Raji (cell line): Measurements from ENCODE around the gene LCE2A.

ENCODE experiments used
- POLR2A ChIP-seq: IDR thresholded peaks from 2 replicates; pipeline ENCODE4 v1.6.1; 2011; ENCODE audit warnings: low read depth, low read length, control low read depth; ENCODE audit not compliant: insufficient read depth

Gene LCE2A

GRCh38 chr1:152725261-152725660 lies 27.1 kb downstream of the LCE2A start:
- TF ChIP-seq POLR2A, result no peak

GRCh38 chr1:152728986-152729385 lies 30.8 kb downstream of the LCE2A start:
- no peak for TF ChIP-seq POLR2A

- no peak for TF ChIP-seq POLR2A
Observed at GRCh38 chr1:152735648-152736047, 37.5 kb downstream of the LCE2A start.

GRCh38 chr1:152737997-152738396 lies 39.9 kb downstream of the LCE2A start:
- TF ChIP-seq POLR2A, result no peak

- no peak for TF ChIP-seq POLR2A
Observed at GRCh38 chr1:152739841-152740240, 41.7 kb downstream of the LCE2A start.

DNA sequence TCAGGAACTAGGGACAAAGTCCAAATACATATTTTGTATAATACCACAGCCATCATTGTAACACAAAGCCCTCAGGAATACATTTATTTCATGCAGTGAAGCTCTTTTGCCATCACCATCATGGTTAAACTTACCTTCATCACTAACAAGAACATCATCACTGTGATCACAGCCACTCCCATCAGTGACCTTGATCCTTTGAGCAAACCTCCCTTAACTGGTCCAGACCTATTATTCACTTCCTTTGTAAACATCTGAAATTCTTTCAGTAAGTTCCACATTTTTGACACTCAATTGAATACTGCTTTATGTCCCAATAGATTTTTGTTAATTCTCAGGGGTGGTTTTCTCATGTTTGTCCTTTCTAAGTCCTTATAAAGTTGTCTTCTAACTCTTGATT lies 43.5 kb downstream of the LCE2A start:
- TF ChIP-seq POLR2A, result no peak

GRCh38 chr1:152743371-152744145 lies 45.4 kb downstream of the LCE2A start:
- no peak for TF ChIP-seq POLR2A

GRCh38 chr1:152745289-152745704 lies 47.2 kb downstream of the LCE2A start:
- no peak for TF ChIP-seq POLR2A

DNA sequence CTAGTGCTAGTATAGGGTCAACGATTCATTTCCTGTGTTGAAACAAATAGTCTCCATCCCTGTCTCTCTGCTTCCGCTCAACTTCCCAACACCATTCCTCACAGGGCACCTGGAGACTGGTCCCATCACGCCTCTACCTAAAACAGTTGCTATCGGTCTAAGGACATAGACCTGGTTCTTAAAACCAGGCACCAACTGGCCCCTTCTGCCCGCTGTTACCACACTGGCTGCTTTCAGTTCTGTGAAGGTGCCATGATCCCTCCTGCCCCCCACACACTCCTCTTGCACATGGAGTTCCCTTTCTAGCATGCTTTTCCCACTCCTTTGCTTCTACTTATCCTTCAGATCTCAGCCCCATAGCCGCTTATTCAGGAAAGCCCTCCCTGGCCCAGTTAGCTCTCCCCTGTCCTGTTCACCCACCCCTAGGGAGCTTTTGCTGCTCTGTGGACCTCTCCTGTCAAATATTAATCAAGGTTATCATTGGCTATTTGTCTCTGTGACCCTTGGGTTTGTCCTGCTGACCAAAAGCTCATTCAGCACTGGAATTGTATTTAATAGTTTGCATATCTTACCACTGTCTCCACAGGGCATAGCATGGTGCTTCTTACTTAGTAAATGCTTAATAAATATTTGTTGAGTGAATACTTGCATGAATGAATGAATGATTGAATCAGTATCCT lies 47.8 kb downstream of the LCE2A start:
- TF ChIP-seq POLR2A, result no peak

- no peak for TF ChIP-seq POLR2A
Observed at GRCh38 chr1:152747831-152748230, 49.7 kb downstream of the LCE2A start.
